ENCODE measurements around the gene AGR3. TPM values are rescaled to one million over a fixed set of nuclear protein-coding genes. Genes with fewer than 3 reads are reported as not detected.

Gene AGR3

Small RNAs within 50 kb of the gene (small RNA-seq; reads per million reads assigned to genes)
- gene AC098592.2 (ENCODE audit: insufficient read depth): not detected

All from mesendoderm (in vitro differentiated cells).